Superior temporal gyrus (tissue), 1 donor: Measurements from ENCODE around the gene MCC.
A peak's percentile ranks its signal among the peaks of the same experiment; 100 is the strongest.

Experiments used
- DNase-seq: peaks from one replicate; pipeline ENCODE4 v3.0.0-alpha.2; 2016; ENCODE audit errors: extremely low spot score

MCC gene

GRCh38 chr5:113364466-113364865 is 123.8 kb downstream of the MCC start:
- no peak for DNase-seq

- DNase-seq, result no peak
Measured at GRCh38 chr5:113361701-113362100, 126.6 kb downstream of the MCC start.

DNA sequence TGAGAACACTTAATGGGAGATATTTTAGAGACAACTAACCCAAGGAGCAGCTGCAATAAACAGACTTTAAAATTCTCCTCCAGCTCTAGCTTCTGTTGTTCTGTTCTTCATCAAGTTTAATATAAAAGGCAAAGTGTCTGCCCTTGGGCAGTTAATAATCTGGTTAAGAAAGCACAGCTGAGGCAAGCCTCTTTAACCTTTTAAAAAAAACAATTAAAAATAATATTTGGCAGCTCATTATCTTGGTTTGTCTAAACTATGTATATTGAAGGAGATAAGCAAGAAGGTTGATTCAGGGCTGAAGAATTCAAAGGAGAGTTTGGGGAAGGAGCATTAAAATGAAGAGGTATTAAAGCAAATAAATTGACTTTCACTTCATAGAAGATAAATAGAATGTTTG is 128.8 kb downstream of the MCC start:
- DNase-seq, result no peak

GRCh38 chr5:113358696-113359095 is 129.6 kb downstream of the MCC start:
- no peak for DNase-seq

DNA sequence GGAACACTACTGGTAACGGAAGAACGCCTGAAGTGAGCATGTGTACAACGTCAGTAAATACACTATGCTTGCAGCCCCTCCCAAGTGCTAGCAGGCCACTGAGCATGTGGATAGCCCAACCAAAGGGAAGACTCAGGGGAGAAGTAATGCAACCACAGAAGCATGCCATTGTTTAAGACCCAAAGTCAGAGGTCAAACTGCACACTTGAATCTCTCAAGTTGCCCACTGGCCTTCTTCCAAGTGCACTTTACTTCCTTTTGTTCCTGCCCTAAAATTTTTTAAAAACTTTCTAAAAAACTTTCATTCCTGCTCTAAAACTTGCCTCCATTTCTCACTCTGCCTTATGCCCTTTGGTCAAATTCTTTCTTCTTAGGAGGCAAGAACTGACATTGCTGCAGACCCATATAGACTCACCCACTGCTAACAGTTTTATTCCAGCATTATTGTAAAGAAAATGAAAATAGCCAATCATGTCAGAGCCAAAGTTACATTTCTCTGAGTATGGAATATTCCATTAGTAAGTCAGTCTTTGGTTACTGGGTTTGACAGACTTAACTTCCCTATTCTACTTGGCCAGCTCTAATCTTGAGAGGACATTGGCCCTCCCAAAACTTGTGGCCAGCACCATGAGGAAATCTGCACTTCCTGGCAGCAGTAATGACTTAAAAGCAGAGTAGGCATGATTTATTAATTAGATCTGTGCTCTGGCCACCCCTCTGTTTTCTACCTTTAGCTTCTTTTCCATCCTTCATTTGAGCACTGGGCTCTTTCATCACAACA is 130.4 kb downstream of the MCC start:
- no peak for DNase-seq

DNA sequence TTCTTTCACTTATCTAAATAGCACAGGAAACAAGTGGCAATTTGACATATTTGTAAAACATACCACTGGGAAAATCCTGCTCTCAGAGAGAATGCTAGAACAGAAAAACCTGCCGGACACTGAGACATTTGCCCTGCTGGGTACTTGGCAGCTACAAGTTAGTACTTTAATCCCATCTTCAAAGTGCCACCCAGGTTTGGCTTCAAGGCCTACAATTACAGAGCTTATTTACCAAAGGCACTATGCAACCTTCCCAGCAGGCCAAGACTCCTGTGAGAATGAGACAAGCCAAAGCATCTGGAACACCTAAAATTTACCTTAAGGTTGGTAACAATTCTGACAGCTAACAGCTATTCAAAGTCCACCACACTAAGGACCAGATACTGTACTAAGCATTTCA is 131.8 kb downstream of the MCC start:
- no peak for DNase-seq

GRCh38 chr5:113354055-113354454 is 134.2 kb downstream of the MCC start:
- no peak for DNase-seq

DNA sequence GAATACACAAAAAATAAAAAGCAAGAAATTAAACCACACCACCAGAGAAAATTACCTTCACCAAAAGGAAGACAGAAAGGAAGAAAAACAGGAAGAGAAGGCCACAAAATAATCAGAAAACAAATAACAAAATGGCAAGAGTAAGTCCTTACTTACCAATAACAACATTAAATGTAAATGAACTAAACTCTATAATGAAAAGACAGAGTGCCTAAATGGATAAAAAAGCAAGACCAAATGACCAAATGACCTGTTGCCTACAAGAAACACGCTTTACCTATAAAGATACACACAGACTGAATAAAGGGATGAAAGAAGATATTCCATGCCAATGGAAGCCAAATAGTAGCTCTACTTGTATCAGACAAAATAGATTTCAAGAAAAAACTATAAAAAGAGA is 140.7 kb downstream of the MCC start:
- no peak for DNase-seq

- no peak for DNase-seq
Measured at GRCh38 chr5:113344973-113345940, 143.0 kb downstream of the MCC start.

- no peak for DNase-seq
Measured at GRCh38 chr5:113343343-113343742, 144.9 kb downstream of the MCC start.

- no peak for DNase-seq
Measured at GRCh38 chr5:113340537-113340936, 147.7 kb downstream of the MCC start.

GRCh38 chr5:113338628-113339027 is 149.6 kb downstream of the MCC start:
- DNase-seq, result no peak

DNA sequence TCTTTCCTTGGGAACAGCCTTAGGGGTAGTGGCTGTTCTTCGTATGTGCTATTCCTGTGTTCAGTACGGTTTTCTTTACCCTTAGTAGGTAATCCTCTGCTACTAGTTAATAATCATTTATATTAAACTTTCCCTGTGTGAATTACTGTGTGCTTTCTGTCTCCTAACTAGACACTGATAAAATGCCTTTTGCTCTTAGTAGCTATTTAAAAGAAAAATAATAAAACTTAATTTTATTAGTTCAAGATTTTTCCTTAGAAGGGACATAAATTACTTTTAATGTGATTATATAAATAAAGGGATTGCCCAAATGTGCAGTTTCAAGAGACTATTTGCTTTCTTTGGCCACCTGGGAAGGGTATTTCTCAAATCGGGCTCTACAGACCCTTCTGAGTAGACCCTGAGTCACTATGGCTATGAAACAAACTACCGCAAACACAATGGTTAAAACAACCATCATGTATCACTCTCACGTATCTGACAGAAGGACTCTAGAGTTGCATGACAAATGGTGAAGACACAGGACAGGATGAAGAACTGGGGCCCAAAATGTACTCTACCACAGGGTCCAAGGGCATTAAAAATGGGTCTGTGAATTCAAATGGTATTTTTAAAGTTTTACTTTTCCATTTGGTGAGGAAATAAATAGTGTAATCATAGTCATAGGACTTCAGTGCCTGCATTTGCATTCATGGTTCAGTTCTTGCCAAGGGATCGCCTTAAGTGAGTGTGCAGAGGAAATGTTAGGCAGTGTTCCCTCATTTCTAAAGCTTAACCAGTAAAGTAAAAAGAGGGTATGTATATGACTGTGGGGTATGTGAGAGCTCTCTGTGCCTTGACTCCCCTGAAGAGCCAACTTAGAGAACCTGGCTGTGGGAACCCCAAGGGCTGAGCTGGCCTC is 150.5 kb downstream of the MCC start:
- no peak for DNase-seq

DNA sequence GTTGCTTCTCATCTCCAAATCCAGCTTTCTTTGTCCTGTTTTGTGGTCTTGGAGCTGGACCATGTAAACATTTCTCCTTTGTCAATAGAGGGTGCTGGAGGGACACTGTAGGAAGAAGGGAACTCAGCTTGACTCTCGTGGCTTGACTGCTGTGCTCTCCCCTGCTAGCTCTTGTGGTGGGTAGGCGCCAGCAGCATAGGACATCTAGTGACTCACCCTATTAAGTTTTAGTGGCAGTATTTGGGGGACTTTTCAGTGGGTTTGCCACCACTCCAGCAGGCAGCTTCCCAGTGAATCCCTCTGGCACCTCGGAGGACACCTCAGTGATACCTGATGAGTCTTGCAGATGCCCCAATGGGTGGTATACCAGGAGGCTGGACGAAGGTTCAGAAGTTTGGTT is 151.3 kb downstream of the MCC start:
- peak; percentile 57 for DNase-seq

DNA sequence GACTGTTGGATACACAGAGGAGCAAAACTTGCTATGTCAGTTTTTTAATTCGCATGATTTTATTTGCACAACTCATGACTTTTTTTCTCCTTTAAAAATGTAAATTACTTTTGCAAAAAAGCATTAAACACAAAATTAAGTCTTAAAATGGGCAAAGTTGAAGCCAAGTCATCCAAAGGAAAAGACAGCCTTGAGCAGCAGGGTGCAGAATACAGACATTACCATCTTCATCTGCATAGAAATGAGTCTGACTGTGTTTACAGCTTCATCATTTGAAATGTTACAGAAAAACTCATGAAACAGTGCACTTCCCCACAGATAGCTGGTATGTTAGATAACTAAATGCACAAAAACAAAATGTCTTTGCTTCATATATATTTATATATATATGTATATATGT is 154.8 kb downstream of the MCC start:
- DNase-seq, result no peak

DNA sequence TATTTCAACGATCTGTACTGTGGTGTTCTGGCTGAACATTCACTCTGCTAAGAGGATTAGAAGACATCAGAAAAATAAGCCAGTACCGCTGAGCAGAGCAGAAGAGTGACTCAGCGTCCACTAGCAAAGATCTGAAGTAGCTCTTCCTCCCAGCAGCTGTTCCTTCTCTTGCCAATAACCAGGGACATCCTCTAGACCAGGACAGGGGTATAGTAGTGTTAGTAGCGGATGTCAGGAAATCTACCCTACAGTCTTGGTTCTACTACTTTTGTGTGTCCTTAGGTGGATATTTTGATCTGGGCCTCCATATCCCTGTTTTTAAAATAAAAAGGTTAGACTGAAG is 157.1 kb downstream of the MCC start:
- DNase-seq, result no peak

DNA sequence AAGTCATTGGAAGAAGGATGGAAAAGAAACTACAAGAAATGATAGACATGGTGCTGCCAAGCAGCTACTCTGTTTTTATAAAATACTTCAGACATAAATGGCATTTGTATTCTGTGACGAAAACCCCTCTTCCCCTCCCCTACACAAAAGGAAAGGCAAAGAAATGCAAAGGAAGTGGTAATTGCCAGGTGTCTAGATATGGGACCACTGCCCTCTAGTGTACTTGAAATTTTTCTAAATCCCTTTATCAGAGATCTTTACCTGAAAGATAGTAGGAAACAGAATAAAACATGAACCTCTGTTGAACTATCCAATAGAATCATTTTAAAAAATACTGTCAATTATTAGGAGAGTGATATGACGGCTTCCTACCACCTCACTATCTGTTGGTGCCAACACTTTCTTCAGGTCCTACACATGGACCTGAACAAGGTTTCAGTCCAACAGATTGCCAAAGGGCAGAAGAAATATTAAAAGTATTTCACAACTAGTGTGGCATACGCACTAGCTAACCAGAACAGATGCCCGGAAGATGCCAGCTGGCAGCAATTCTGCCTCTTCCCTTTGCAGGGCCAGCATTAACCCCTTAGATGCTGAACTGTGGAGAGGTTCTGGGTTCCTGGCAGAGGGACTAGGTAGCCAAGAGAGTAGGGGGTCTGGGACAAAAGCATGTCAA is 157.6 kb downstream of the MCC start:
- peak; percentile 41 for DNase-seq

DNA sequence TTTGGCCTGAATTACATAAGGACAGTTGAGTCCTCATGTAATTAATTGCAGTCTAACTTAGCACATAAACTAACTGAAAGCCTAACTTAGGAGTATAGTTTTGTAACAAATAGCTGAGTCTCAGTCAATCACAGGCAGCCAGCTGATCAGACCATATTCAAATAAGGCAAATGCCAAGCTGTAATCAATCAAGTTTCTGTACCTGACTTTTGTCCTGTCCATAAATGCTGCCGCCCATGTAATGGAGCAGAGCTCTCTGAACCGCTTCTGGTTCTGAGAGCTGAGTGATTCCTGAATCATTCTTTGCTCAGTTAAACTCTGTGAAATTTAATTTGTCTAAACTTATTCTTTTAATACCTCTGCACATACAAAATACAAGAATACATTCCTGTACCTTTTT is 158.3 kb downstream of the MCC start:
- DNase-seq, result no peak

DNA sequence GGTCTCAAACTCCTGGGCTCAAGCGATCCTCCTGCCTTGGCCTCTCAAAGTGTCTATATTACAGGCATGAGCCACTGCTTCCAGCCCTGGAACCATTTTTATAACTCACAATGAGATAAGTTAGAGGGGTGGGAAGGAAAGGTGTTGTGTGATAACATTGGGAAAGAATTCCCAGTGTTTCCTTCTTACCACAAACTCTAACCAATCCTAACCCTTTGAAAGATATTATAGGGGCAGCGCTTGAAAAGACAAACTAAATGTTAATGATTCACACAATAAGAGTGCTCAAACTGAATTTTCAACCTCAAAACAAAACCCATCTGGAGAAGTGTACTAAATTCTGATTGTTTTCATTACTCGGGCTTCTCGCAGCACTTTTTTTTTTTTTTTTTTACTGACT is 163.2 kb downstream of the MCC start:
- no peak for DNase-seq

DNA sequence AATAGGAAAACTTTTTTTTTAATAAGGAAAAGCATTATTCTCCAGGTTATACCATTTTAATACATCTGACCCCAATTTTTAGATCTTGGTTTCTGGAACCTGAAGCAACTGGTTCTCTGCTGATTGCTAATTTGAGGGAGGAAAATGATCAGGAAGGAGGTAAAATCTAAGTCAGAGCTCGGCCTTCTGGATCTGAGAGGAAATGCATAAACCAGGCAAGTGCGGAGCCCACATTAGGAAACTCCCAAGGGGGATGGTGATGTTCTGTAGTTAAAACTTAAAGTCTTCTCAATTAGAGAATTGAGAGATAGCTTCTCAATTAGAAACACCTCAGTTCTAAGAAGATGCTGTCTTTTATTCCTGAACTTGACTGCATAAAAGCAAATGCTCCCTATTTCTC is 167.0 kb downstream of the MCC start:
- no peak for DNase-seq

DNA sequence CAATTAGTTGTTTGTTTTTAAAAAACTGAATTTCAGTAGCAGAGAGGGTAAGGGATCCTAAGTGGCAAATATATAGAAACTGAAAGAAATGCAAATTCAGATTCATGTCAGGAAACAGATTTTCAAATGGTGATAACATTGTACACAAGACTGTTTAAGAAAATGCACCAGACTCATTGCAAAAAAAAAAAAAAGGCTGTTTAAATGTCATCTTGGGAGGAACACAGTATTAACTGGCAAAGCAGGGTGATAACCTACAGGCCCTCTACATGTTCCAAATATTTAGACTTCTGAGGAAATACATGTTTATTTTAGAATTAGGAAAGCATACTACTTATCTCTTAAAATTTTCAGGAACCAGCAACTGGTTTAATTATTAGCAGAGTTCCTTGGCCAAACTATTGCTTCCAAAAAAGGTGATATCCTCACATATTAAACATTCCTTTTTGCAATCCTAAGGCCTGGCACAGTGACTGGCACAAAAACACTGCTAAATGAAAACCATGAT is 167.9 kb downstream of the MCC start:
- DNase-seq, result no peak
